GM21619 (cell line): Measurements from ENCODE around the gene PTPRN2.

Source experiments
- ATAC-seq: cut with Tn5 transposase; IDR thresholded peaks from one replicate; pipeline ENCODE4 v1.9.1; 2021; ENCODE audit not compliant: unreplicated experiment

PTPRN2 gene

GRCh38 chr7:157657741-157658740 lies 929.6 kb downstream of the PTPRN2 start:
- ATAC-seq = no peak

GRCh38 chr7:157656195-157656769 lies 931.3 kb downstream of the PTPRN2 start:
- no peak for ATAC-seq

- no peak for ATAC-seq
Observed at GRCh38 chr7:157654350-157654749, 933.3 kb downstream of the PTPRN2 start.

- ATAC-seq = no peak
Observed at GRCh38 chr7:157653827-157654207, 933.8 kb downstream of the PTPRN2 start.

DNA sequence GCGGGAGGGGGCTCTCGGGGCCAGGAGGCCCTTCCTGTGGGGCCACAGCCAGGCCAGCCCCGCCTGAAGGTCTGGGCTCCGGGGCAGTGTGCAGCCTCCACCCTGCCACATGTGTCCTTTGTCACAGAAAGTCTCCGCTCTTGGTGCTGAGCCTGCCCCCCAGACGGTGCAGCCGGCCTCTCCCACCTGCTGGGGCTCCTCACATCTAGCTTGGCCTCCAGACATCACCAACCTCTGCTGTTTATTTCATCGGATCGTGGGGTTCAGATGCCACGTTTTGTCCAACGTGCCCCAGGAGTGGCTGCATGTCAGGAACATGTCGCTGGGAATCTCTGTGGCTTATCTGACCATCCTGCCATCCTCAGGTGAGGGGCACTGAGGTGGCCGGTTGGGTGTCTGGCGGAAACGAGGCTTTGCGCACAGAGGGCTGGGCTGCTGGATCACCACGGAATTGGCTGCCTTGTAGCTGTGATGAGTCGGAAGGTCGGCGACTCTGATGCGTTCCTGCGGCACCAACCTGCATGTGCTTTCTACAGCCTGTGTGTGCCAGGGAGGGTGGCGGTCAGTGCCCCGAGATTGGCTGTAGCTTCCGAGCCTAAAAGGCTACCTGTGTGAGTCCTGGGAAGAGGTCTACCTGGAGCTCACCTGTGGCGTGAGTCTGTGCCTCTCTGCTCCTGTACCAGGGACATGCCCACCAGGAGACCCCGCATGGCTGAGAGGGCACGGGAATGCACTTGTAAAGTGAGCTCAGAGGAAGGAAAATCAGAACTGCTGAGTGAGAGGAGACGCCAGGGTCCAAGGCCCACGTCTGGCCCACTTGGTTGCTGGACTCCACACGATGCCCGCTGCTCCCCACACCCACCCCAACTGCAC lies 934.4 kb downstream of the PTPRN2 start:
- no peak for ATAC-seq

GRCh38 chr7:157652161-157652953 lies 935.3 kb downstream of the PTPRN2 start:
- no peak for ATAC-seq

GRCh38 chr7:157651366-157652160 lies 936.1 kb downstream of the PTPRN2 start:
- no peak for ATAC-seq

- no peak for ATAC-seq
Observed at GRCh38 chr7:157650801-157651200, 936.8 kb downstream of the PTPRN2 start.

DNA sequence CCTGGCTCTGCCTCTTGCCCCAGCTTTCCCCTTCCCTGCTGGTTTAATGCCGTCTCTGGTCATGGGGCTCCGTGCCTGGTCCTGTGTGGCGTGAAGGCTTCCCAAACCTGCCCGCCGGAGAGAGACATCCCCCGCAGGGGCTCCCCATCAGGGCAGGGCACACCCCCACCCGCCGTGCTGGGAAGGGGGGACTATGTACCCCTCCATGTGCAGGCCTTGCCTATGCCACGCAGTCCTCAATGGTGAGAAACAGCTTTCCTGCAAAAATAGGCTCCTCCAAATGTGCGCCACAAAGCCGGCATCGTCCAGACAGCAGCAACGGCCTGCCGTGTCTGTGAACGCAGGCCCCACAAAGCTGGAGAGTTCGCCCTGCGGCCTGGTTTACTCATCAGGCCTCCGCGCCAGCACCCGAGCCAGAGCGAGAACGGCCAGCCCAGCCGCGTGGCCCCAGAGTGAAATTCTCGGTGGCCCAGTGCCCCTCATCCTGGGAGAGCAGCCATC lies 937.4 kb downstream of the PTPRN2 start:
- no peak for ATAC-seq

GRCh38 chr7:157646551-157646950 lies 941.1 kb downstream of the PTPRN2 start:
- no peak for ATAC-seq

DNA sequence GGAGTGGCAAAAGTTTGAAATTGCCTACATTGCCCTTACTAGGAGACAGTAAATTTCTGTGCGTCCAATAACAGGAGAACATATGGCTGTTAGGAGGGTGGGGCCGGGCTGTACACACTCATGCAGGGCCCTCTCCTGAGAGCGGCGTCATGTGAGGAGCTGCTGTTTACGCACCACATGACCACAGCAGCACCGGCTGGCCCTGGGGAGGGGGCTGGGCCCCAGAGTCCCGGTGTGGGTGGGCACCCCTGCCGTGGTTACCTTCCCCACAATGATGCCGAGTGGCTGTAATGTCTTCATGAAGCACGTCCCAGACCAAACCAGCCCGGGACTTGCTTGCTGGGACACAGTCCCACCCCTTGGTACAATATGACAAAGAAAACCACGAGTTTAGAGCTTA lies 942.1 kb downstream of the PTPRN2 start:
- no peak for ATAC-seq

DNA sequence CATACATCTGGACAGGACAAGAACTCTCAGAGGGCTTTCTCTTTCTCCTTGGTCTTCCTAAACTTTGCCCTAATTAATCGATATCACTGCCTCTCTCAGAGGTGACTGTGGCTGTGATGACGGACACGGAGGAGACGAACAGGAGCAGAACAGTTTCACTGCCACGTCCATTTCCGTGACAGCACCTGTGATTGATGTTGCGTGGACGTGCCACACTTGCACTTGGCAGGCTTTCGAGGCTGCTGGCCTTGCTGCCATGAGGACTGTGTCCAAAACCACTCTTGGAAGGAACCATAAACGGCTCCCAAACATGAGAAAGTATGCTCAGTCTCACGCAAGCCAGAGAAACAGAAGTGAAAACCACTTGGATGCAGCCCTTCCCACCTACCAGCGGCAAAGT lies 942.7 kb downstream of the PTPRN2 start:
- ATAC-seq = no peak

- no peak for ATAC-seq
Observed at GRCh38 chr7:157643525-157643970, 944.1 kb downstream of the PTPRN2 start.

GRCh38 chr7:157641866-157642265 lies 945.8 kb downstream of the PTPRN2 start:
- ATAC-seq = no peak

GRCh38 chr7:157640144-157640543 lies 947.5 kb downstream of the PTPRN2 start:
- no peak for ATAC-seq

- no peak for ATAC-seq
Observed at GRCh38 chr7:157638563-157638962, 949.1 kb downstream of the PTPRN2 start.

- no peak for ATAC-seq
Observed at GRCh38 chr7:157637216-157637949, 950.2 kb downstream of the PTPRN2 start.

DNA sequence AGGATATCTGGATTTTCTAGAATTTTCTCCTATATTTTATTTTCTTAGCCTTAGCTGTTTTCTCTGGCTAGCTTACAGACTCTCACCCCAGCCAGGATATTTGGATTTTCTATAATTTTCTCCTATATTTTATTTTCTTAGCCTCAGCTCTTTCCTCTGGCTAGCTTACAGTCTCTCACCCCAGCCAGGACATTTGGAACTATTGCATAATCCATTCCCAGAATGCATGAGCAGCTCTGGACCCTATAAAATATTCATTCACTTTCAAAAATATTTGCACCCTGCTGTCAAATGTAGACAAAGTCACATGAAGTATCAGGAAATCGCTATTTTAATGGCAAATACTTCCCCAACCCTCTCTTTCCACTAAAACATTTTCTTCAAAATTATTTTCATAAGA lies 952.0 kb downstream of the PTPRN2 start:
- ATAC-seq = no peak

- ATAC-seq = no peak
Observed at GRCh38 chr7:157635148-157635500, 952.5 kb downstream of the PTPRN2 start.
